Gastrocnemius medialis (tissue), 4 donors: ENCODE data around the gene SIGLEC7. TPM values are rescaled to one million over a fixed set of nuclear protein-coding genes. Genes with fewer than 3 reads are reported as not detected.

Experiments
- ATAC-seq, 2 donors: fragments of 150-250 bp; one replicate each; pipeline ENCODE4 v1.9.1; 2016
- DNase-seq, 2 donors: peaks; one replicate each; pipeline ENCODE4 v3.0.0-alpha.2; 2019
- H3K27ac ChIP-seq, 4 donors: fragments of 200-600 bp; sonication (generic); 1 replicate in 1 of 4; 2 replicates in 3 of 4; pipeline ENCODE4 v1.5.1; 2016 to 2018; ENCODE audit warnings: mild to moderate bottlenecking in 2 of 4, moderate library complexity in 1 of 4
- H3K27me3 ChIP-seq, 3 donors: fragments of 200-600 bp; sonication (generic) in 2 of 3; 1 replicate in 1 of 3; 2 replicates in 2 of 3; pipeline versions ENCODE4 v1.5.1 to v1.6.0; 2016 to 2019; ENCODE audit warnings: mild to moderate bottlenecking in 1 of 3, moderate library complexity in 1 of 3
- H3K36me3 ChIP-seq, 2 donors: fragments of 200-600 bp; sonication (generic) in 1 of 2; one replicate each; pipeline ENCODE4 v1.5.1; 2017 to 2018
- H3K4me1 ChIP-seq, 2 donors: fragments of 200-600 bp; sonication (generic) in 1 of 2; one replicate each; pipeline ENCODE4 v1.5.1; 2016 to 2017; ENCODE audit warnings: mild to moderate bottlenecking in 2 of 2
- H3K4me3 ChIP-seq, 4 donors: fragments of 200-600 bp; sonication (generic) in 3 of 4; 1 replicate in 1 of 4; 2 replicates in 3 of 4; pipeline ENCODE4 v1.5.1; 2016 to 2019; ENCODE audit warnings: mild to moderate bottlenecking in 2 of 4
- H3K9me3 ChIP-seq, 3 donors: fragments of 200-600 bp; sonication (generic) in 2 of 3; 1 replicate in 1 of 3; 2 replicates in 2 of 3; pipeline ENCODE4 v1.5.1; 2016 to 2019
- POLR2A ChIP-seq, 2 donors: fragments of 450-650 bp; IDR thresholded peaks; one replicate each; pipeline ENCODE4 v1.6.1; 2017; ENCODE audit warnings: antibody characterized with exemption in 2 of 2, mild to moderate bottlenecking in 2 of 2, moderate library complexity in 2 of 2
- in situ Hi-C, 4 donors: fragments of 200-750 bp; cut with MboI; loops; one replicate each; pipeline versions ENCODE4 v1.15.0 to v1.8.0; 2017; ENCODE audit warnings: low sequenced_read_pairs in 4 of 4
- intact Hi-C: fragments of 100-400 bp; cut with DNase I; formaldehyde crosslinking; loops from one replicate; pipeline ENCODE4 v1.15.1; 2023; ENCODE audit warnings: low total_unique reads
- total RNA-seq, 4 donors: library from RNA; depleted of rRNA; stranded (reverse); fragments of >200 nt; gene quantifications; one replicate each; pipeline versions ENCODE4 v1.1.0 to v1.2.3, GENCODE V29; 2016
- TF ChIP-seq, protein P1 (sequence below), 5 experiments: fragments of 450-650 bp in 3 of 5; fragments of 200-600 bp in 2 of 5; sonication (generic) in 2 of 5; IDR thresholded peaks in 4 of 5; conservative IDR thresholded peaks in 1 of 5; 1 replicate in 4 of 5; 2 replicates in 1 of 5; pipeline ENCODE4 v1.5.1; 2016 to 2019; ENCODE audit warnings: antibody characterized with exemption in 5 of 5, mild to moderate bottlenecking in 3 of 5, moderate library complexity in 3 of 5

The SIGLEC7 gene
- total RNA-seq, 4 donors from 2014 or later = 0.13 to 0.97 (median 0.23) TPM; not detected in 1

DNA sequence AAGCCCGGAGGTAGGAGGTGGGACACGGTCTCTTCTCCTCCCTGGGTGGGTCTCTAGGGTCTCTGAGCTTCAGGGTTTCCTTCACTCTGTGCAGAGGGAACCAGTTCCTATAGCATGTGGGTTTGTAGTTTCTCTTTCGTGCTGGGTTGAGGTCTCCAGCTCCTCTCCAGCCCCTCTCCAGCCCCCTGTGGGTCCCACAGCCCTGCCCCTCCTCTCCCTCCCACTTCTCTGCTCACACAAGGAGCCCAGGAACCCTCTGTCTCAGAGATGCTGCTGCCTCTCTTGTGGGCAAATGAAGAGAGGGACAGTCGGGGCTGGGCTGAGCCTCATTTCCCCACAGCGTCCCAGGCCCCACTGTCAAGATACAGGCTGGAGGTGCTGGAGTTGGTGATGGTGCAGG lies 1.4 kb downstream of the SIGLEC7 start:
- Histone ChIP-seq H3K36me3 (no peaks in the 10 kb centered on the region), H3K4me1 (no peaks in the 10 kb centered on the region), H3K4me3 (no peak overlapping the region), H3K27ac (no peak overlapping the region), H3K9me3 (no peaks in the 10 kb centered on the region), H3K27me3 (no peaks in the 10 kb centered on the region)
- intact Hi-C loops = no loop called here
- no peak for DNase-seq
- no peak for ATAC-seq
- in situ Hi-C loops = no loop called here
- TF ChIP-seq POLR2A (IDR thresholded peaks at IDR 0.05) = no peak
- TF ChIP-seq, protein P1, sequence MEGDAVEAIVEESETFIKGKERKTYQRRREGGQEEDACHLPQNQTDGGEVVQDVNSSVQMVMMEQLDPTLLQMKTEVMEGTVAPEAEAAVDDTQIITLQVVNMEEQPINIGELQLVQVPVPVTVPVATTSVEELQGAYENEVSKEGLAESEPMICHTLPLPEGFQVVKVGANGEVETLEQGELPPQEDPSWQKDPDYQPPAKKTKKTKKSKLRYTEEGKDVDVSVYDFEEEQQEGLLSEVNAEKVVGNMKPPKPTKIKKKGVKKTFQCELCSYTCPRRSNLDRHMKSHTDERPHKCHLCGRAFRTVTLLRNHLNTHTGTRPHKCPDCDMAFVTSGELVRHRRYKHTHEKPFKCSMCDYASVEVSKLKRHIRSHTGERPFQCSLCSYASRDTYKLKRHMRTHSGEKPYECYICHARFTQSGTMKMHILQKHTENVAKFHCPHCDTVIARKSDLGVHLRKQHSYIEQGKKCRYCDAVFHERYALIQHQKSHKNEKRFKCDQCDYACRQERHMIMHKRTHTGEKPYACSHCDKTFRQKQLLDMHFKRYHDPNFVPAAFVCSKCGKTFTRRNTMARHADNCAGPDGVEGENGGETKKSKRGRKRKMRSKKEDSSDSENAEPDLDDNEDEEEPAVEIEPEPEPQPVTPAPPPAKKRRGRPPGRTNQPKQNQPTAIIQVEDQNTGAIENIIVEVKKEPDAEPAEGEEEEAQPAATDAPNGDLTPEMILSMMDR (IDR thresholded peaks at IDR 0.05 in 4 of 5, conservative IDR thresholded peaks at IDR 0.05 in 1 of 5) = no peak

DNA sequence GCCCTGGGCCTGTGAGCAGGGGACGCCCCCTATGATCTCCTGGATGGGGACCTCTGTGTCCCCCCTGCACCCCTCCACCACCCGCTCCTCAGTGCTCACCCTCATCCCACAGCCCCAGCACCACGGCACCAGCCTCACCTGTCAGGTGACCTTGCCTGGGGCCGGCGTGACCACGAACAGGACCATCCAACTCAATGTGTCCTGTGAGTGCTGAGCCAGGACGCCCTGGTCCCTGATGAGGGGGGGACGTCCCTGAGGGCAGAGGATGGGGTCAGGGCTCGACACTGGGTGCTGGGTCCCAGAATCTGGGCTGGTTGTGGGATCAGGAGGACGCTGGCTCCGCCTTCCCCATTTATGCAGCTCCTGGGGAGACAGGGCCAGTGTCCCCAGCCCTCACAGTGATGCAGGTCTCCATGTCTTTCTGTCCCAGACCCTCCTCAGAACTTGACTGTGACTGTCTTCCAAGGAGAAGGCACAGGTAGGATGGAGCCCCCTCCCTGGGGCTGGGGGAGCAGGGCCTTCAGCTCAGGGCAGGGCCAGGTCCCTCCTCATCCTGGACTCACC lies 2.5 kb downstream of the SIGLEC7 start:
- intact Hi-C loops = no loop called here
- TF ChIP-seq, protein P1 (IDR thresholded peaks at IDR 0.05 in 4 of 5, conservative IDR thresholded peaks at IDR 0.05 in 1 of 5) = no peak
- TF ChIP-seq POLR2A (IDR thresholded peaks at IDR 0.05) = no peak
- no peak overlapping the region for H3K4me3 ChIP-seq
- H3K36me3 ChIP-seq = no peaks in the 10 kb centered on the region
- no peak for ATAC-seq
- no peaks in the 10 kb centered on the region for H3K9me3 ChIP-seq
- H3K4me1 ChIP-seq = no peaks in the 10 kb centered on the region
- no peak for DNase-seq
- no peak overlapping the region for H3K27ac ChIP-seq
- no peaks in the 10 kb centered on the region for H3K27me3 ChIP-seq
- in situ Hi-C loops = no loop called here

DNA sequence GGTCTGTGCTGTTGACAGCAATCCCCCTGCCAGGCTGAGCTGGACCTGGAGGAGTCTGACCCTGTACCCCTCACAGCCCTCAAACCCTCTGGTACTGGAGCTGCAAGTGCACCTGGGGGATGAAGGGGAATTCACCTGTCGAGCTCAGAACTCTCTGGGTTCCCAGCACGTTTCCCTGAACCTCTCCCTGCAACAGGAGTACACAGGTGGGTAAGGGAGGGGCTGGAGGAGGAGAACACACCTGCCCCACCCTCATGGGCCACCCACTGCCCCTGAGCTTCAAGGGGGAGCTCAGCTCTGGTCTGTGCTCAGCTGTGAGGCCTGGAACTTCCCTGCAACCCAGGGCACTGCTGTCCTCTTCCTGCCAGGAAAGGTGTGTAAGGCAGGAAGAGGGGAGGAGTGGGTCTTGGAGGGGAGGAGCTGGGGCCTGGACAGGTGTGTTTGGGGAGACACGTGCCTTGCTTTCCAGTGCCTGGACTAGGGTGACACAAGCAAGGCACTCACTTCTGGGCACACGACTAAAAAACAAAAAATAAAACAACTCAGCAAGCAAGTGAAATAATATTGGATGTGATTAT lies 3.9 kb downstream of the SIGLEC7 start:
- no peaks in the 10 kb centered on the region for H3K4me1 ChIP-seq
- in situ Hi-C loops (no loop called here), intact Hi-C loops (no loop called here)
- DNase-seq = no peak
- no peaks in the 10 kb centered on the region for H3K9me3 ChIP-seq
- TF ChIP-seq POLR2A (IDR thresholded peaks at IDR 0.05) = no peak
- TF ChIP-seq, protein P1 (IDR thresholded peaks at IDR 0.05 in 4 of 5, conservative IDR thresholded peaks at IDR 0.05 in 1 of 5) = no peak
- H3K27ac ChIP-seq = no peak overlapping the region
- no peaks in the 10 kb centered on the region for H3K27me3 ChIP-seq
- no peak overlapping the region for H3K4me3 ChIP-seq
- ATAC-seq = no peak
- no peaks in the 10 kb centered on the region for H3K36me3 ChIP-seq

DNA sequence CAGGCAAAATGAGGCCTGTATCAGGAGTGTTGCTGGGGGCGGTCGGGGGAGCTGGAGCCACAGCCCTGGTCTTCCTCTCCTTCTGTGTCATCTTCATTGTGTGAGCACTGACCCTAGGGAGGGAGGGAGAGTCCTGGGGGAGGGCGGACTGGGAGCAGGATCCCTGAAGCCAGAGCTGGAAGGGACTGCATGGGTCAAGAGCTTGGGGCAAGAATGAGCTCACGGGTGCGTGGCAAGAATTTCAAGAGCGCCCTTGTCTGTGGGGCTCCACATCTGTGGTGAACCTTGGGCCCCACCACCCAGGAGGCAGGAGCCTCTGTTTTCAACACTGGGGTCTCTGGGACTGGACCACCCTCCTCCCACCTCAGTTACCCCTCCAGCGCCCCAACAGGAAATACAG lies 4.7 kb downstream of the SIGLEC7 start:
- Histone ChIP-seq H3K4me3 (no peak overlapping the region), H3K9me3 (no peaks in the 10 kb centered on the region), H3K27me3 (no peaks in the 10 kb centered on the region), H3K27ac (no peak overlapping the region), H3K36me3 (no peaks in the 10 kb centered on the region), H3K4me1 (no peaks in the 10 kb centered on the region)
- TF ChIP-seq, protein P1 (IDR thresholded peaks at IDR 0.05 in 4 of 5, conservative IDR thresholded peaks at IDR 0.05 in 1 of 5) = no peak
- no peak for TF ChIP-seq POLR2A (IDR thresholded peaks at IDR 0.05)
- in situ Hi-C loops = no loop called here
- ATAC-seq (no peak), DNase-seq (no peak)
- intact Hi-C loops = no loop called here

DNA sequence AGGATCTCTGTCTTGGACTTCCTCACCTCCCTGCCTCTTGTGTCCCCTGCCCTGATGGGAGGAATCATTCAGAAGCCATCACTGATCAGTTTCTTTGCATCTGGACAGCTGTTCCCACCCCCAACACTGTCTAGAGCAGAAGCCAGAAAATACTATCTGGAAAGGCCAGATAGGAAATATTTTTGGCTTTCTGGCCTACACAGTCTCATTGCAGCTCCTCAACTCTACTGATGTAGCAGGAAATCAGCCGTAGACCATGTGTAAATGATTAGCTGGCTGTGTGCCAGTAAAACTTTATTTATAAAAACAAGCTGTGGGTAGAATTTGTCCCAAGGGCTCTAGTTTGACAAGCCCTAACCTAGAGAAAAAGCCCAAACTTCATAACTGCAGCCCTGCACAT lies 5.6 kb downstream of the SIGLEC7 start:
- in situ Hi-C loops = no loop called here
- TF ChIP-seq POLR2A (IDR thresholded peaks at IDR 0.05) = no peak
- no peak overlapping the region for H3K4me3 ChIP-seq
- no peaks in the 10 kb centered on the region for H3K36me3 ChIP-seq
- no peaks in the 10 kb centered on the region for H3K27me3 ChIP-seq
- ATAC-seq = no peak
- intact Hi-C loops = no loop called here
- no peak for DNase-seq
- H3K9me3 ChIP-seq = no peaks in the 10 kb centered on the region
- no peak overlapping the region for H3K27ac ChIP-seq
- no peaks in the 10 kb centered on the region for H3K4me1 ChIP-seq
